Fibroblast of mammary gland (primary cell): ENCODE measurements around the gene MYL7.
A peak's percentile ranks its signal among the peaks of the same experiment; 100 is the strongest.
"Not testable (repeated sequence)": the region's sequence is repeated elsewhere in the genome, so short reads cannot be mapped to it uniquely, and the experiment has no call there.

ENCODE experiments used
- DNase-seq: peaks from one replicate; pipeline ENCODE4 v3.0.0-alpha.2; 2010; ENCODE audit warnings: low read depth
- H3K4me3 ChIP-seq: 2 replicates; pipeline ENCODE4 v1.5.1; 2011; ENCODE audit warnings: low read depth, mild to moderate bottlenecking, low read length, moderate library complexity; ENCODE audit not compliant: control insufficient read depth
- CTCF ChIP-seq: conservative IDR thresholded peaks from 2 replicates; pipeline ENCODE4 v1.5.1; 2011; ENCODE audit warnings: low read depth, low read length, inconsistent platforms; ENCODE audit not compliant: control insufficient read depth, insufficient read depth

MYL7 gene

DNA sequence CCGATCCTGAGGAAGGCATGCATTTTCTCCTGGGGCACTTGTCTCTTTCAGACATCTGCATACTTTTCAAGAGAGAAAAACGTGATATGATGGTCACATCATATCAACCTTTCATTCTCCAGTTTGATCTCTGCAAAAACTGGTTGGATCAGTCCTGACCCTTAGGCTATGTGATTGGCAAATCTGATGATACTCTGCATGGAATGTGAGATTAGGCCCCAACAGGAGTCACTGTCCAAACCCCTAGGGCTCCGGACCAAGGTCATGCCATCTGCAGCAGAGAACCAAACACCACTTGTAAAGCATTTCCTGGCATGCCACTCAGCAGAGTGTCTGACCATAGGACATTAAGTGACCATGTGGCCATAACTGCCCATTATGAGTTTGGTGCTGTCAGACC, 39.5 kb upstream of the MYL7 start:
- H3K4me3 ChIP-seq: no peak overlapping the region
- DNase-seq: no peak
- no peak for TF ChIP-seq CTCF

DNA sequence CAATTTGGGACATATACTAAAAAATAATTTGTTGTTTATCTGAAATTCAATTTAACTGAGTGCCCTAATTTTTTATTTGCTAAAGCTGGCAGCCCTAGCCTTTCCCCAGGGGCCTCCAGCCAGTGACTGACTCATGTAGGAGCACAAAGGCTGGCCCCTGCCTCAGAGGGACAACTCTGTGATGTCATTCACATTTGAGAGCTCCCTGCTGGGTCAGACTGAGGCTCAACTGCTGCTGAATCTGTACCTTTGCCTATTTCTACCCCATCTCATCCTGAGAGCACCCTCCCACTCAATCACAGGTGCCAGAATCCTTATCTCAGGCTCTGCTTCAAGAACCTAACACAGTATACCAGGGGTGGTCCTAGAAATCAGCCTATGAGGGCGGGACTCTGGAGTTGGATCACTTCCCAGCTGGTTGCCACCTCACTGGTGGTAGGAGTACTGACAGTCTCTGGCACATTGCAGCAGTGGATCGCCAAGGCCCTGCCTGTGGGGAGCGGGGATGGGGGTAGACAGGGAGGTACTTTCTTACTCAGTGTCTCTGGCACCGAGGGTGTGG, 36.5 kb upstream of the MYL7 start:
- DNase-seq: peak; percentile 38
- TF ChIP-seq CTCF: no peak
- H3K4me3 ChIP-seq: no peak overlapping the region

- TF ChIP-seq CTCF: no peak
- H3K4me3 ChIP-seq: no peak overlapping the region
- DNase-seq: no peak
These were observed 35.4 kb upstream of the MYL7 start for GRCh38 chr7:44176486-44176885.

DNA sequence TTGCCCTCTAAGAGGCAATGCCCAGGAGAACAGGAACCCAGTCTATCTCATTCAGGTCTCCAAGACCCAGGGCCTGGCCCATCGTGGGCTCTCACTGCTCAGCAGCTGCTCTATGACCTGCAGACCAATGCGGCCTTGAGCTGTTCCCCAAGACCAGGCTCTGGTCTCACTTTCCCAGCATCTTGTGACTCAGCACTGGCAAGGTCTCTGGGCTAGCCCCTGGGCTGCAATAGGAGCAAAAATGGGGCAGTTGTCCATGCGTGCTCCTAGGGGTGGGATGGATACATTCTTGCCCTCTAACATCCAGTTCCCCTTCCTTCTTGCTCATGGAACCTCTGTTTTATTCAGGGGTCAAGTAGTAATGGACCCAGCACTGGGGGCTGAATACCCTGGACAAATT, 34.6 kb upstream of the MYL7 start:
- DNase-seq: no peak
- TF ChIP-seq CTCF: no peak
- no peak overlapping the region for H3K4me3 ChIP-seq

- not testable (repeated sequence) for DNase-seq, H3K4me3 ChIP-seq
These were observed 33.5 kb upstream of the MYL7 start for GRCh38 chr7:44174694-44174948.

DNA sequence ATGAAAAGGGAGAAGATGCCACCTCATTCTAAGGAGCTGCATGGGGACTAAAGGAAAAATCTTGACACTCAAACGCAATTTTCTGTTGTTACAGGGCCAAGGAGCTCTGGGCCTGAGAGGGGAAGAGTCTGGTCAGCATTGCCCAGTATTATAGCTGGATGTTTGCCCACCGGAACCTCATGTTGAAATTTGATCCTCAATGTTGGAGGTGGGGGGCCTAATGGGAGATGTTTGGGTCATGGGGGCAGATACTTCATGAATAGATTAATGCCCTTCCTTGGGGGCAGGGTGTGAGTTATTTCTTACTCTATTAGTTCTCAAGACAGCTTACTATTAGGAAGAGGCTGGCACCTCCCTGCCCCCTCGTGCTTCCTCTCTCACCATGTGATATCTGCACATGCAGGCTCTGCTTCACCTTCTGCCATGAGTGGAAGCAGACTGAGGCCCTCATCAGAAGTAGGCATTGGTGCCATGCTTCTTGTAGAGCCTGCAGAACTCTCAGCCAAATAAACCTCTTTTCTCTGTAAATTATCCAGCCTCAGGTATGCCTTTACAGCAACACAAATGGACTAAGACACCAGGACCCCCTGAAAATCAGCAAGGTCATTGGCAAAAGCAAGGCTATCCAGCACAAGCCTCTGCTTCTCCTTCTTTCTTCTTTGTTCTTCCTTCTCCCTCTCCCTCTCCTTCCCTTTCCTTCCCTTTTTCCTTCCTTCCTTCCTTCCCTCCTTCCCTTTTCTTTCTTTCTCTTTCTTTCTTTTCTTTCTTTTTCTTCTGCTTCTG, 33.0 kb upstream of the MYL7 start:
- DNase-seq: no peak
- H3K4me3 ChIP-seq: no peak overlapping the region
- no peak for TF ChIP-seq CTCF

- TF ChIP-seq CTCF: no peak
- H3K4me3 ChIP-seq: no peak overlapping the region
- no peak for DNase-seq
These were observed 31.8 kb upstream of the MYL7 start for GRCh38 chr7:44172803-44173424.
